Fibroblast of skin of left quadriceps (primary cell): Measurements from ENCODE around the gene GMIP.
"Not testable (repeated sequence)": the region's sequence is repeated elsewhere in the genome, so short reads cannot be mapped to it uniquely, and the experiment has no call there.

ENCODE experiments used
- DNase-seq, 2 experiments: peaks; one replicate each; pipeline ENCODE4 v3.0.0-alpha.2; 2013; ENCODE audit warnings: low read depth in 2 of 2

GMIP gene

GRCh38 chr19:19606021-19606420 lies 37.4 kb downstream of the GMIP start:
- DNase-seq = no peak

DNA sequence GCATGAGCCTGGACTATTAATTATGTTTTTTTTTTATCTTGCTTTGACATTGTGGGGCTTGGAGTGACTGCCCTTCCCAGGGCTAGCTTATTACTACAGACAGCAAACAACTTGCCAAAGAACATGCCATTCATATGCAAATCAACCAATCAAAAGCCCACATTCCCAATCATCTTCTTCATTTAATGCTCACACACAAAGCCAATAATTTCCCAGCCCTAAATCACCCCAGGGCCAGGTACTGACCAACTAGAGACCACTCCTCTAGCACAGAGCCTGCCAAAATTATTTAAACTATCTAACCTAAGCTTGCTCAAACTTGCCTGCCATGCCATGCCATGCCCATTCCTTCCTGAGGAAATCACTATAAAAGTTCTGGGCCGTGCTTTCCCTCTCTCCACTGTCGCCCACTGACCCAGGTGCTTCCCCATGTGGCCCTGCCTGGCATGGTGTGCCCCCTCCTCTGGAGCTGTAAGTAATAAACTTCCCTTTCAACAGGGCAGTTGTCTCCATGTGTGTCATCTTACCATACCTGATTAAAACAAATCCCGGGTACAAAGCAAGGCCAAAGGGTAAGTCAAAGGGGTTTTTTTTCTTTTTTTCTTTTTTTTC lies 40.6 kb downstream of the GMIP start:
- DNase-seq = no peak

- DNase-seq = no peak
Observed at GRCh38 chr19:19602136-19602712, 41.2 kb downstream of the GMIP start.

- no peak for DNase-seq
Observed at GRCh38 chr19:19600793-19601330, 42.6 kb downstream of the GMIP start.

- DNase-seq = not testable (repeated sequence)
Observed at GRCh38 chr19:19598728-19599451, 44.6 kb downstream of the GMIP start.

DNA sequence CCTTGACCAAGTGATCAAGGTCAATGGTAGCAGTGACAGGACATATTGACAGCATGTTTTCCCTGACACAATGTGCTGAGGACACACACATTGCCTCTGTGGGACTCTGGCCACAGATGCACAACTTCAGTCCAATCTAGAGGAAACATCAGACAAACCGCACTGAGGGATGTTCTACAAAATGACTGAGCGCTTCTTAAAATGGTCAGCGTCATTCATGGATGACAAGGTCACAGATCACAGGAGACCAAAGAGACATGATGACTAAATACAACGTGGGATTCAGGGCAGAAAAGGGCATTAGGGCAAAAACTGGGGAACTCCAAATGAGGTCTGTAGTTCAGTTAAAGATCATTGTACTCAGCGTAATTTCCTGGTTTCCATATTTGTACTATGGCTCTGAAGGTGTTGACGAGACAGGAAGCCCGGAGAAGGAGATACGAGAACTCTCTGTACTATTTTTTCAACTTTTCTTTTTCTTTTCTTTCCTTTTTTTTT lies 45.6 kb downstream of the GMIP start:
- no peak for DNase-seq

- DNase-seq = no peak
Observed at GRCh38 chr19:19595171-19595701, 48.2 kb downstream of the GMIP start.

- DNase-seq = no peak
Observed at GRCh38 chr19:19594381-19594780, 49.1 kb downstream of the GMIP start.

GRCh38 chr19:19592690-19593089 lies 50.8 kb downstream of the GMIP start:
- DNase-seq = no peak

DNA sequence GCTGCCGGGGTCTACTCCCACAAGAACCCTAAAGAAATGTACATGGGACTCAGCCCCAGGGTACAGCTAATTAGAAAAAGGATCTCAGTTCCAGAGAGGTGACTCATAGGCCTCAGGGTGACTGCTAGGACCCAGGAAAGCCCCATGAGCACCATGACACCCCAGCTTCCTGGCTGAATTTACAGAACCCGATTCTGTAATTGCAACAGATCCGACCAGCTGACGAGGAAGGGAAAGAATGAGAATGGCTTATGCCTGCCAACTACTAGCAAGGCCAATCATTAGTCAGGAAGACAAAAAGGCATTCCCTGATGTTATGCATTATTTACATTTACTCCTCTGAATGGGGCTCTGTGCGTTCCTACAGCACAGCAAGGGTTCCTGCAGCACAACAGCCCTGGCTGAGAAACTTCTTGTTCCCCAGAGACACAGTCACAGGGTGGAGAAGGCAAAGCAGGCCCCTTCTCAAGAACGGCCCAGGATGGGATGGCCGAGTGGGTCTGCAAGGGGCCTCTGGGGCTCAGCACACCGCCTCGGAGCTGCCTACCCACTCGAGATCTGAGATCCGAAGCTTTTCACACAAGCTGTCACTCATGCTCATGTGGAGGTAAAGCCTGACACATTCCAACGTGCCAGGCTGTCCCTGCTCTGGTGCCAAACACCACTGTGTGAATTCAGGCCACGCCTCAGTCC lies 52.2 kb downstream of the GMIP start:
- peak; percentile 93 to 94 for DNase-seq

GRCh38 chr19:19588546-19588945 lies 54.9 kb downstream of the GMIP start:
- DNase-seq = no peak

GRCh38 chr19:19587771-19588170 lies 55.7 kb downstream of the GMIP start:
- no peak for DNase-seq

GRCh38 chr19:19584356-19584755 lies 59.1 kb downstream of the GMIP start:
- DNase-seq = no peak

DNA sequence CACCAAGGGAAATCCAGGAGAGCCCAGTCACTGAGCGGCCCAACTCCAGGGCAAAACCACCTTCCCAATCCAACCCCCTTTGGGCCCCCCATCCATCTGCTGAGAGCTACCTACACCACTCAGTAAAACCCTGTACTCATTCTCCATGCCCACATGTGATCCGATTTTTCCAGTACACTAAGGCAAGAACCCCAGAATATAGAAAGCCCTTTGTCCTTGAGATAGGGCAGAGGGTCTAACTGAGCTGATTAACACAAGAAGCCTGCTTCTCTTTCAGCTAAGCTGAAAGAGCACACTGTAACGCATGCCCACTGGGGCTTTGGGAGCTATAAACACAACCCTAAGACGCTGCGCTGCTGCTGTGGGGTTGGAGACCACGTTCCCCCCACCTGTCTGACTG lies 61.0 kb downstream of the GMIP start:
- DNase-seq = no peak

DNA sequence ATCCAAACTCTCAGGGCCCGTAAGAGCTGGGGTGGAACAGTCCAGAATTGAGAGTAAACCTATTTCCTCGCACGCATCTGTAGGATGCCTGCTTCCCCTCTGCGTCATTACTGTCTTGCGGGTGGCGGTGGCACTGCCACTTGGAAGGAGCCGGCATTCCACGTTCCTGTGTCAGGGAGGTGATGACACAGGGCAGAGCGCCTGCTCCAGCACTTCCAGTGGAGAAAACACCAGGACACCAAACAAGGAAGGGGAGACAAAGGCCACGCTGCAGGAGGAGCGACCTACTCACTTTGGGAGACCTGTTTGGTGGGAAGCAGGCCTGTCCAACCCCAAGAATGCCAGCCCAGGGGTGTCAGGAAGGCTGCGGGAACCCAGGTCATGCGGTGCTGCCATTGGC lies 62.1 kb downstream of the GMIP start:
- DNase-seq = no peak

DNA sequence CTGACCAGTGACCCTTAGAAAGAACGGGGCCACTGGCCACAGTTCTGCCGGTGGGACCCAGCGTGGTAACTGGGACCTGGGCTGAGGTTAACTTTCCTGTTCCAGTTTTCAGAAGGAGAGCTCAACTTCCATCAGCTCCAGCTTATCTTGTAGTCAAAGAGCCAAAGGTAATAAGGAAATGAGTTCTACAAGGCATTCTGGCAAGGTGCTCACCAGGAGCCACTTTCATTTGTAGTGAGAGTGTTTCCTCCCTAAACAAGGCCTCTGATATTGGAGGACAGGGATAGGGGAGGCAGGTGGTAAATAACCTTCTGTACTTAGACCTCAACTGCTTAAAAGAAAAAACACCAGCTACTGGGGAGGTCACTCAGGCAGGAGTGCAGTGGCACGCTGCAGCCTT lies 63.0 kb downstream of the GMIP start:
- no peak for DNase-seq

GRCh38 chr19:19579533-19580361 lies 63.7 kb downstream of the GMIP start:
- DNase-seq = no peak
